Measurements from ENCODE around the gene CLDN5.
"Not testable (repeated sequence)": the region's sequence is repeated elsewhere in the genome, so short reads cannot be mapped to it uniquely, and the experiment has no call there.

CLDN5 gene

GRCh38 chr22:19524170-19525115, at the start of gene CLDN5:
TSS of gene CLDN5 (minus strand) at chr22:19524410. CDS start at chr22:19524255, 155 bp downstream.
- no peak for FAIRE-seq

DNA sequence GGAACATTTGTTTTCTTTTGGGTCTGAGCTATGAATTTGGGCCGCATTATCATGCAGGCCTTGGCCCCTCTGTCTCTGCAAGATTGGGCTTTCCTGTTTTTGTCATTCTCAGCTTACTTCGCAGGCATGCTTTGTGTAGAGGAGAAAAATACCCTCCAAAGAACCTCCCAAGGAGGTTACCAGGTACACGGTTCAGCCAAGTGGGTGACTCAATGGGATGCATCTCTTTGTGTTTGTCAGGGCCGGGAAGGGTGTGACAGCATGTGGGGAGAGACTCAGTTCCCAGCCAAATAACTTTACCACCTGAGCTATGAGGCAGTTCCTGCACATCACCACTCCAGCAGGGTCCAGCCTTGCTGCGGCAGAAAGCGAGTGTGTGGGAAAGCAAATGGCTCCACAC, 47.8 kb upstream of the CLDN5 start:
- no peak for FAIRE-seq

DNA sequence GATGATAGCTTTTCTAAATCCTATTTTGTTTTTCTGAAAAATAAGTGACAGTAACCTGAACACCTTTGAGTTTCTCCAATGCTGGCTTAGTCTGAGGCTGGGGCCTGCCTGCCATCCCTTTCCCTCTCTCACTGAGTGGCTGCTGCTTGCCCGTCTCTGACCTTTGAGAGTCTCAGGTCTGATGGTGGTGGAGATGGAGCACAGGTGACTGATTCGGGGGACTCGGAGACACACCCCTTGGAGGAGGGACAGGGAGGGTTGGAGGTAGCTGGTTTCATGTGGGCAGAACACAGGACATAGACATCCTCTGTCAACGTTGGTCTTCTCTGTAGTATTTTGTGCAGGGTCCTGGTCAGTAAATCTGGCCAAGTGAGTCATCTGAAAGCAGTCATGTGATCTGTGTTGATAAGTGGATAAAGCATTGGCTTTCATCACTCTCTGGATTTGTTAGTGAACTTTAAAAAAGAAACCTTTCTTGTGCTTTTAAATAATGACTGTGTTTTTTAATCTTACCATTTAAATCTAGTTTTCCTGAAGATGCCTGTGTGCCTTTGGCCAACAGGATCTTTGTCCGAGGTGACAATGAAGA, 47.1 kb upstream of the CLDN5 start:
- no peak for FAIRE-seq

GRCh38 chr22:19569976-19570375, 45.8 kb upstream of the CLDN5 start:
- FAIRE-seq = no peak

DNA sequence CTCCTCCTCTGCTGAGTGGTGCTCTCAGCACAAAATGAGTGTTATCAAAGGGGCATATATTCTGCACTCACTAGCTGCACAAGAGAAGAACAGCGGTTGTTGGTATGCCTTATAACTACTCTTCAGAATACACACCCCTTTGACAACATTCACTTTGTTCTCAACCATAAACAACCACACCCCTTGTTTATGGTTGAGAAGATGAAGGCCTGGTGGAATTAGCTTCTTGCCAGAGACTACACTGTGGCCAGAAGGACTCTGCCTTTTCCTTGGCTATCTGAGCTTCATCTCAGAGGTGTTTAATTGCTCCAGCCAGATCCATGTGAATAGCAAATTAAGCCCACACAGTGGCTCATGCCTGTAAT, 45.0 kb upstream of the CLDN5 start:
- FAIRE-seq = no peak

DNA sequence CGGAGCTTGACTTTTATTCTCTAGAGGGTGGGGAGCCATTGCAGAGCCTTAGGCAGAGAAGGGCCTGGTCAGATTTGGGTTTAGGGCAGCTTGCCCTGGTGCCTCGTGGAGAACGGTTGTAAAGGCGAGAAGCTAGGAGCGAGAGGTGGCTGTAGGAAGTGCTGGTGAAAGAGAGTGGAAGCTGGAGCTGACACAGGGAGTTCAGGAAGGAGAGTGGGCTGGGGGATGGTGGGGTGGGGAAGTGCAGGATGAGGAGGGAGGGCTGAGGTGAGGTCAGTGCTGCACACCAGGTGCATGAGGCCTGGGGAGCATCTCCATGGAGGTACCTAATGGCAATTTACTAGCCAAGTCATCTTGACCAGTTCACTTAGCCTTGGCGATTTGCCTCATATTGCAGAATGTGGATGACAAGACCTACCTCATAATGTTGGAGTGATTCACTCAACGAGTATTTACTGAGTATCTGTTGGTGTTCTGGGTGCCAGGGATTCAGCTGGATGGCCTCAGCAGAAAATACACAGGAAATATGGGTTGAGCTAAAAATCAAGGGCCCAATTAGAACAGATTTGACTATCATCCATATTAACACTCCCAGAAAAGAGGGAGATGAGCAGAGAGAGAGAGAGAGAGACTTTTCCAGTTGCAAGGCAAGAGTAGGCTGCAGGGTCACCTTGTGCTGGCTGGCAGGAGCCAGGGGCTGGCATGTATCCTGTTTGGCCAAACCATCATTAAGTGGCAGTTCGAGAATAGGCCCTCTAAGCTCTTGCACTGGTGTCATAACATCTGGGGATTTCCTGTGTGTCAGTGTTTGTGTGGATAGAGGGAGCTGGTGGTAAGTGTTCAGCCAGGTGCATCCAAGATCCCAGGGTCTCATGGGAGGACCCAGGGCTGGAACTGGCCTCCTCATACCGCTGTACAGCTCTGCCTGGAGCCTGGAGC, 44.4 kb upstream of the CLDN5 start:
- FAIRE-seq = no peak

DNA sequence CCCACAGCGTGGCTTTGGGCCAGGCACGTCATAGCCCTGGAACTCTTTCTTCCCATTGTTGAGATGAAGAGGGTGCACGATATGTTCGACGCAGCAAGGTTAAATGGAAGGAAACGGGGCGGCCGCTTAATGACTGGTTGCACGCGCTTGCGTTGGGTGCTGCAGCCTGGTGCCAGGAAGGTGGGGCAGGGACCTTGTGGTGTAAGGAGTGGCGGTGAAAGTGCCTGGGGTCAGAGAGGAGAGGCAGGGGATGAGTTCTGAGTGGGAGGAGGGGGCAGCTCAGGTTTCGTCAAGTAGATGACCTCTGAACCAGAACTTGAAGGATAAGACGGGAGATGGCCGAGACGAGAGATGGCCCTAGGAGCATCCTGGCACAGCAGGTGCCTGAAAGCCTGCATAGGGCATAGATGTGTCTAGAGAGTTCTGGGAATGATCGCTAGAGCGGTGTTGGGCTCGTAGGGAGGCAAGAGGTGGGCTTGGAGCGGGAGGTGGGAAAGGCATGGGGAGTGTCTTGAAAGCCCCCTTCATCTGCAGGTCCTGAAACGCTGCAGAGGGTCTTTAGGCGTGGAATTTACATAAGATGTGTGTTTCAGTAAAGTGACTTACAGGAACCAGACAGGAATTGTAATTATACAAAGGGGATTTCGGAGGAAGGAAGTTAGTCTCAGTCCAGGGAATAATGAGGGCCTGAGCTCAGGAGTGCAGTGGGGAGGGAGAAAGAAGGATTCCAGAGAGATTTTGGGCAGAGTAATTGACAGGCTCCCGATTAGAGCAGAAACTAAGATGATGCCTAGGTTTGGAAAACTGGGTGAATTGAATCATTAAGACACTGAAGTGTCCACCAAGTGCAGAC, 43.2 kb upstream of the CLDN5 start:
- FAIRE-seq = no peak

GRCh38 chr22:19566279-19567156, 42.3 kb upstream of the CLDN5 start:
- FAIRE-seq = no peak

- FAIRE-seq = no peak
Observed at GRCh38 chr22:19565382-19566278, 41.4 kb upstream of the CLDN5 start.

DNA sequence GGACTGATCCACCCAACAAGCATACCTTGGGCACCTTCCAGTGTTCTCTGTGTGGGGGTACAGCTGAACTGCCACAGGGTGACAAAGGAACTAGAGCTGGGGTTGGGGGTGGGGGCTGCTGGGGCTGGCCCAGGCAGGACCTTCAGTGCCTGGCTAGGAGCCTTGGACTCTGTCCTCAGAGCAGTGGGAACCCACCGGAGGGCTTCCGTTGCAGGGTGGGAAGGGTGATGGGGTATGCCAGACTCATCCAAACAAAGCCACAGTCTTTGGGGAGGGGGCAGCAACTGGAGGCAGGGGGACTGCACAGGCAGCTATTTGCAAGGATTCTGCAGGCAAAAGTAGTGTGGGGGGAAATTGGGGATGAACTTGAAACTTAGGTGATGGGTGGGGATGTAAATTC, 35.7 kb upstream of the CLDN5 start:
- no peak for FAIRE-seq

- FAIRE-seq = no peak
Observed at GRCh38 chr22:19559324-19559811, 35.2 kb upstream of the CLDN5 start.

DNA sequence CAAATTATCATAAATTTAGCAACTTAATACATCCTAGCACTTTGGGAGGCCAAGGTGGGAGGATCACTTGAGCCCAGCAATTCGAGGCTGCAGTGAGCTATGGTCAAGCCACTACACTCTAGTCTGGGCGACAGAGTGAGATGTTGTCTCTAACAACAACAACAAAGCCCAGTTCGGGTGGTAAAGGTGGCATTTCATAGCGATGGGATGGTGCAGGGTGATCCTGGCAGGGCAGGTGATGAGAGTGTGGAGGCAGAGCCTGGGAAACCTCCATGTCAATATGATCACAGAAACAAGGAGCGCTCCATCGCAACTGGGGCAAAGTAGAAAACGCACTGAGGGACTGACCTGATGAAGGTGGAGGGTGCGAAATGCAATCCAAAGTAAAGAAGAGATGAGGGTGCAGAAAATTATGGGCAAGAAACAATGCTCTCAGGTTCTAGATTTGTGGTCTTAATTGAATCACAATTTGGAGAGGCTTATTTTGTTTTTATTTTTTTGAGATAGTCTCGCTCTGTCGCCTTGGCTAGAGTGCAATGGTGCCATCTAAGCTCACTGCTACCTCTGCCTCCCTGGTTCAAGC, 32.8 kb upstream of the CLDN5 start:
- FAIRE-seq = no peak

DNA sequence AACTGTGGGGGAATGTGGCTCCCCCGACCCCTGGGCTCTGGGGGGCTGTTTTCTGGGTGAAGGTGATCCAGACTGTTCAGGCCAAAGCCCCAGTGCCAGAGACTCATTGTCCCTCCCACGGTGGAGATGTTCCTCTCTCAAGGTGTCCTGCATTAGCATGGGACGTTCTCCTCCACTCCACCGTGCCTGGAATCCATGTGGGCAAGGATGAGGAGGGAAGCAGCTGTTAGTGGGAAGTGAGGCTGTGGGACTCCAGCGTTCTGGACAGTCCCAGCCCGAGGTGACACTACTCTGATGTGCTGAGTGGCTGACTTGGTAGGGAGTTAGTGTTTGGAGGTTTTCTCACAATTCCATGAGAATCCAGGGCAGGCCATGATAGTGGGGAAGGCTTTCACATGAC, 31.4 kb upstream of the CLDN5 start:
- FAIRE-seq = no peak

GRCh38 chr22:19554834-19555404, 30.7 kb upstream of the CLDN5 start:
- no peak for FAIRE-seq

DNA sequence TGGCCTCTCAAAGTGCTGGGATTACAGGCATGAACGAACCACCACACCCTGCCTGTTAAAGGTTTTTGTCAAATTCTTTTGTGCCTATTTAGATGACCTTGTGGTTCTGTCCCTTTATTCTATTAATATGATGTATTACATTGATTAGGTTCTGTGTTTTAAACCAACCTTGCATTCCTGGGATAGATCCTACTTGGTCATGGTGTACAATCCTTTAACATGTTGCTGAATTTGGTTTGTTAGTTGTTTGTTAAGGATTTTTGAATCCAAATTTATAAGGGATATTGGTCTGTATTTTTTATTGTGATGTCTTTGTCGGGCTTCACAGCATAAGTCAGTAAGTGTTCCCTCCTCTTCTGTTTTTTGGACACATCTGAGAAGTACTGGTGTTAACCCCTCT, 29.0 kb upstream of the CLDN5 start:
- FAIRE-seq = no peak

DNA sequence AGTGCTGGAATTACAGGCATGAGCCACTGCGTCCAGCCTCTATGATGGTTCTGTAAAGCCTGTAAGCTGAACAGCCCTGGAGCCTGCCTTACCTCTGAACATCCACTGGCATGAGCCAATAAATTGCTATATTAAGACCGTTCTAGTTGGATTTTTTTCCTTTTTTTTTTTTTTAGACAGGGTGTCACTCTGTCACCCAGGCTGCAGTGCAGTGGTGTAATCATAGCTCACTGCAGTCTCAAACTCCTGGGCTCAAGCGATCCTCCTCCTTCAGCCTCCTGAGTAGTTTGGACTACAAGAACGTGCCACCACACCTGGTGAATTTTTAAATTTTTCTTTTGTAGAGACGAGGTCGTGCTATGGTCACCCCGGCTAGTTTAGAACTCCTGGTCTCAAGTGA, 26.2 kb upstream of the CLDN5 start:
- no peak for FAIRE-seq

DNA sequence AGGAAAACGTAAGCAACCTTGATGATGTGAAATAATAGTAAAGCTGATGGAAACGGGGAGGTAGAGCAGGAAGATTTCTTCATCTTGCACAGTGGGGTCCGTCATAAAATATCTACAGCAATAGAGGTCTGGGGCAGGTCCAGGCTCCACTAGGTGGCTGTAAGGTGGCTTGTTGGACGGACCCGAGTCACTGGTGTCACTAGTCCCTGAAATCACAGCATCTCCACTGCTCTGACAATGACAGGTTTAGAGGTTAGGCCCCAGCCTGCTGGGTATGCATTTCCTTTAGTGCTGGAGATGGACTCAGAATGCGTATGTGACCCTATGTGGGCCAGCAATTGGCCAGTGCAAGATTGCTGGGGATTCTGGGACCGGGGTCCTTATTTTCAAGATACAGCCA, 25.2 kb upstream of the CLDN5 start:
- FAIRE-seq = no peak

DNA sequence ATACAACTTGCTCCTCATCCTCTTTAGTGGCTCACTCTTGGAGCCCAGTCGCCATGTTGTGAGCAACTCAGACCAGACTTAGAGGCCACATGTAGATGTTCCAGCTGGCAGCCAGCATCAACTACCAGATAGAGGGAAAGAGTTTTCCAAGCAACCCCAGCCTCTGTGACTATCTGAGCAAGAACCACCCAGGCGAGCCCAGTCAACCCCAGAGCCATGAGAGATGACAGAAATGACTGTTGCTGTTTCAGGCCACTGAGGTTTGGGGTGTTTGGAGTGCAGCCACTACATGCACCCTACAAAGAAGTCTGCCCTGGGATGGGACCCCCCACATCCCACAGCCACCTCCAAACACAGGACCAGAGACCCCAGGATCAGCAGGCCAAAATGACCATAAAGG, 24.8 kb upstream of the CLDN5 start:
- FAIRE-seq = no peak

- not testable (repeated sequence) for FAIRE-seq
Observed at GRCh38 chr22:19548427-19548826, 24.2 kb upstream of the CLDN5 start.
